ENCODE results near the gene ZNF385B. TPM values are rescaled to one million over a fixed set of nuclear protein-coding genes. Genes with fewer than 3 reads are reported as not detected.

Gene ZNF385B
- total RNA-seq, 2 donors from 2014 or later = 5.3 to 18.1 TPM

- Mint-ChIP-seq H3K4me3 (no peak overlapping the region), H3K4me1 (peaks cover 29% of the 10 kb centered on the region), H3K27me3 (ENCODE audit: insufficient read depth) (no peaks in the 10 kb centered on the region), H3K27ac (no peak overlapping the region), H3K9me3 (no peaks in the 10 kb centered on the region), H3K36me3 (ENCODE audit: low read depth) (no peaks in the 10 kb centered on the region)
- H3K4me3 ChIP-seq (ENCODE audit: low read length) = no peak overlapping the region
- H3K9ac ChIP-seq (ENCODE audit: extremely low read depth, low read length, poor library complexity, severe bottlenecking) = no peak overlapping the region
- no peak overlapping the region for H3K27ac ChIP-seq (ENCODE audit: low read depth, low read length)
- no peaks in the 10 kb centered on the region for H3K36me3 ChIP-seq (ENCODE audit: control insufficient read depth, insufficient read depth, low read length)
- no peak for DNase-seq
- H3K27me3 ChIP-seq (ENCODE audit: control insufficient read depth, insufficient read depth, low read length, poor library complexity, severe bottlenecking) = no peaks in the 10 kb centered on the region
- H3K9me3 ChIP-seq (ENCODE audit: control insufficient read depth, low read length) = no peaks in the 10 kb centered on the region
- peaks cover 6% of the 10 kb centered on the region for H3K4me1 ChIP-seq (ENCODE audit: control insufficient read depth, insufficient read depth, low read length)
- WGBS, 2 experiments (ENCODE audit: insufficient coverage in 1 of 2, insufficient read length in 1 of 2) = 80 to 84% methylated on average over 1 to 2 of the region's 2 CpGs
- no peak for TF ChIP-seq CTCF (conservative IDR thresholded peaks at IDR 0.05)
These were observed 434.3 kb downstream of the ZNF385B start for GRCh38 chr2:179427065-179427464.

GRCh38 chr2:179424571-179424970, 436.8 kb downstream of the ZNF385B start:
- Mint-ChIP-seq H3K27me3 (ENCODE audit: insufficient read depth) (no peaks in the 10 kb centered on the region), H3K4me3 (no peak overlapping the region), H3K9me3 (no peaks in the 10 kb centered on the region), H3K4me1 (peaks cover 21% of the 10 kb centered on the region), H3K27ac (no peak overlapping the region), H3K36me3 (ENCODE audit: low read depth) (no peaks in the 10 kb centered on the region)
- no peak overlapping the region for H3K9ac ChIP-seq (ENCODE audit: extremely low read depth, low read length, poor library complexity, severe bottlenecking)
- 85 to 91% methylated on average over 3 of the region's 3 CpGs for WGBS, 2 experiments (ENCODE audit: insufficient coverage in 1 of 2, insufficient read length in 1 of 2)
- H3K4me1 ChIP-seq (ENCODE audit: control insufficient read depth, insufficient read depth, low read length) = peaks cover 6% of the 10 kb centered on the region
- H3K4me3 ChIP-seq (ENCODE audit: low read length) = no peak overlapping the region
- TF ChIP-seq CTCF (conservative IDR thresholded peaks at IDR 0.05) = no peak
- DNase-seq = no peak
- no peaks in the 10 kb centered on the region for H3K27me3 ChIP-seq (ENCODE audit: control insufficient read depth, insufficient read depth, low read length, poor library complexity, severe bottlenecking)
- H3K36me3 ChIP-seq (ENCODE audit: control insufficient read depth, insufficient read depth, low read length) = no peaks in the 10 kb centered on the region
- H3K9me3 ChIP-seq (ENCODE audit: control insufficient read depth, low read length) = no peaks in the 10 kb centered on the region
- H3K27ac ChIP-seq (ENCODE audit: low read depth, low read length) = no peak overlapping the region

- Mint-ChIP-seq H3K9me3 (peaks cover 2% of the 10 kb centered on the region), H3K27me3 (ENCODE audit: insufficient read depth) (no peaks in the 10 kb centered on the region), H3K27ac (no peak overlapping the region), H3K36me3 (ENCODE audit: low read depth) (no peaks in the 10 kb centered on the region), H3K4me3 (no peak overlapping the region), H3K4me1 (peaks cover 1% of the 10 kb centered on the region)
- Histone ChIP-seq H3K36me3 (ENCODE audit: control insufficient read depth, insufficient read depth, low read length) (no peaks in the 10 kb centered on the region), H3K27me3 (ENCODE audit: control insufficient read depth, insufficient read depth, low read length, poor library complexity, severe bottlenecking) (no peaks in the 10 kb centered on the region), H3K9me3 (ENCODE audit: control insufficient read depth, low read length) (no peaks in the 10 kb centered on the region), H3K27ac (ENCODE audit: low read depth, low read length) (no peak overlapping the region), H3K4me1 (ENCODE audit: control insufficient read depth, insufficient read depth, low read length) (no peaks in the 10 kb centered on the region), H3K9ac (ENCODE audit: extremely low read depth, low read length, poor library complexity, severe bottlenecking) (no peak overlapping the region), H3K4me3 (ENCODE audit: low read length) (no peak overlapping the region)
- peak; percentile 92 for TF ChIP-seq CTCF (conservative IDR thresholded peaks at IDR 0.05)
- DNase-seq = peak; percentile 92
- 16% methylated on average over 4 of the region's 5 CpGs; no CpG with 5 or more reads in 1 of the 2 experiments for WGBS, 2 experiments (ENCODE audit: insufficient coverage in 1 of 2, insufficient read length in 1 of 2)
These were observed 439.3 kb downstream of the ZNF385B start for GRCh38 chr2:179422037-179422643.

Measured in endodermal cell (in vitro differentiated cells).